OCI-LY3 (cell line): ENCODE measurements around the gene JAG2.

Source experiments
- EZH2phosphoT487 ChIP-seq: fragments of 200-600 bp; shearing (Covaris generic); IDR thresholded peaks from 2 replicates; pipeline ENCODE4 v1.6.1; 2018; ENCODE audit warnings: antibody characterized with exemption, mixed run types, low read depth
- TF ChIP-seq, protein P1 (sequence below): fragments of 200-600, 300-600 bp; sonication (generic); IDR thresholded peaks from 2 replicates; pipeline ENCODE4 v1.5.1; 2014; ENCODE audit warnings: antibody characterized with exemption, low read length, low read depth

DNA sequence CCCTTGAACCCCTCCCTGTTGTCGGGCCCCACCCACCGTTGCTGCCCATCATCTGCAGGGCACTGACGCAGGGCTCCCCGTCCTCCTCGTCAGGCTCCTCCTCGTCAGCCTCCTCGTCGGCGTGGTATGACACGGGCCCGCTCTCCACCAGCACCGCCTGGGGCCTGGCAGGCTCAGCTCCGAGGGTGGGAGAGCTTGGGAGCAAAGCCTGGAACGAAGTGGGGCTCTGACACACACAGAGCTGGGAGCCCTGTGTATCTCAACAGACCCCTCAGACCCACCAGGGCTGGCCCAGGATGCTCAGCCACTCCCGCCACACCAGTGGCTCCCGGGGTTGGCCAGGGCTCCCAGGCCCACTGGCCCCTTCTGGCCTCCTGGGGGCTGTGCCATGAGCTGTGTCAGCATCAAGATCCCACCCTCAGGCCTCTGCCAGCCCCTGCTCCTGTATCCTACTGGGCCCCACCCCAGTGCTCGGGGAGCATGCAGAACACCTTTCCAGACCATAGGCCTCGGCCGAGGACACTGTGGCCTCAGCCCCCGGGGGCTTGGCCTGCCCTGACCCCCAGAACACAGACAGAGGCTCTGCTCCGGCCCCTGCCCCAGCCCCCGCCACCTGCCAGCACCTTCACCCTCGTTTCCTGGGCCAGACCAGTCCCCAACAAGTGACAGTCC lies 42.6 kb upstream of the JAG2 start:
- TF ChIP-seq, protein P1, sequence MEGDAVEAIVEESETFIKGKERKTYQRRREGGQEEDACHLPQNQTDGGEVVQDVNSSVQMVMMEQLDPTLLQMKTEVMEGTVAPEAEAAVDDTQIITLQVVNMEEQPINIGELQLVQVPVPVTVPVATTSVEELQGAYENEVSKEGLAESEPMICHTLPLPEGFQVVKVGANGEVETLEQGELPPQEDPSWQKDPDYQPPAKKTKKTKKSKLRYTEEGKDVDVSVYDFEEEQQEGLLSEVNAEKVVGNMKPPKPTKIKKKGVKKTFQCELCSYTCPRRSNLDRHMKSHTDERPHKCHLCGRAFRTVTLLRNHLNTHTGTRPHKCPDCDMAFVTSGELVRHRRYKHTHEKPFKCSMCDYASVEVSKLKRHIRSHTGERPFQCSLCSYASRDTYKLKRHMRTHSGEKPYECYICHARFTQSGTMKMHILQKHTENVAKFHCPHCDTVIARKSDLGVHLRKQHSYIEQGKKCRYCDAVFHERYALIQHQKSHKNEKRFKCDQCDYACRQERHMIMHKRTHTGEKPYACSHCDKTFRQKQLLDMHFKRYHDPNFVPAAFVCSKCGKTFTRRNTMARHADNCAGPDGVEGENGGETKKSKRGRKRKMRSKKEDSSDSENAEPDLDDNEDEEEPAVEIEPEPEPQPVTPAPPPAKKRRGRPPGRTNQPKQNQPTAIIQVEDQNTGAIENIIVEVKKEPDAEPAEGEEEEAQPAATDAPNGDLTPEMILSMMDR: no peak
- TF ChIP-seq EZH2phosphoT487: no peak
